ENCODE results near the gene RPL38. TPM values are rescaled to one million over a fixed set of nuclear protein-coding genes. Genes with fewer than 3 reads are reported as not detected.
A peak's percentile ranks its signal among the peaks of the same experiment; 100 is the strongest.

The RPL38 gene
- polyA plus RNA-seq, 2 of the 4 experiments (the other 2 are of a cell fraction) = 3,205 to 4,133 TPM

- Histone ChIP-seq H3K9me3 (no peaks in the 10 kb centered on the region), H3K4me3 (no peak overlapping the region), H3K4me2 (no peak overlapping the region), H3K4me1 (peaks cover 30% of the 10 kb centered on the region), H3K27ac (peak overlapping the region in 1 of 2 experiments; percentile 80; a peak in 2 of 6 replicates)
- DNase-seq (ENCODE audit: low read depth in 1 of 2, low spot score in 1 of 2) (no peak), ATAC-seq (no peak), FAIRE-seq (no peak)
- ChIA-PET CTCF (interaction anchor here (1.0 to 17.0 kb wide), 2 partner anchors 7 to 765 kb away, joined by 4 to 215 read pairs; partner anchors contain the start of gene RPL38), POLR2A (no interaction called here)
- WGBS (ENCODE audit: missing lambda C conversion rate) = 64% methylated on average over 9 of the region's 9 CpGs
- TF ChIP-seq PBX3 (IDR thresholded peaks at IDR 0.05) (no peak), ZC3H11A (IDR thresholded peaks at IDR 0.05) (no peak), JUNB (IDR thresholded peaks at IDR 0.05) (no peak), MYC (IDR thresholded peaks at IDR 0.05; ENCODE audit: borderline replicate concordance, low read length) (no peak), TP53 (CRISPR knock-in tag; IDR thresholded peaks at IDR 0.05) (no peak), KDM1A (IDR thresholded peaks at IDR 0.05; ENCODE audit: low read depth) (no peak), HES2 (IDR thresholded peaks at IDR 0.05) (no peak), KDM5A (IDR thresholded peaks at IDR 0.05) (no peak), POLR2A (IDR thresholded peaks at IDR 0.05; ENCODE audit: low read length) (no peak)
Observed at GRCh38 chr17:74194682-74195081, 8.8 kb upstream of the RPL38 start.

GRCh38 chr17:74196541-74197317, 6.7 kb upstream of the RPL38 start:
- FAIRE-seq (no peak), ATAC-seq (no peak), DNase-seq (ENCODE audit: low read depth in 1 of 2, low spot score in 1 of 2) (no peak)
- 64% methylated on average over 23 of the region's 30 CpGs for WGBS (ENCODE audit: missing lambda C conversion rate)
- H3K4me3 ChIP-seq = no peak overlapping the region
- ChIA-PET POLR2A (no interaction called here), CTCF (interaction anchor here (1.3 to 3.6 kb wide), 2 partner anchors 106 to 107 kb away, joined by 4 to 22 read pairs; no protein-coding TSS in a partner anchor)
- H3K27ac ChIP-seq = peak overlapping the region in 1 of 2 experiments; percentile 29; a peak in 1 of 6 replicates
- H3K4me1 ChIP-seq = peaks cover 25% of the 10 kb centered on the region
- TF ChIP-seq ATOH8 (CRISPR knock-in tag; IDR thresholded peaks at IDR 0.05; ENCODE audit: low read depth) (no peak), MAFK (IDR thresholded peaks at IDR 0.05; ENCODE audit: partially characterized antibody) (no peak), CBX2 (IDR thresholded peaks at IDR 0.05; ENCODE audit: borderline replicate concordance, low read depth) (no peak), RNF2 (IDR thresholded peaks at IDR 0.05; ENCODE audit: borderline replicate concordance, low read depth) (no peak), MYC (IDR thresholded peaks at IDR 0.05; ENCODE audit: borderline replicate concordance, low read length) (no peak), PHF8 (IDR thresholded peaks at IDR 0.05; ENCODE audit: borderline replicate concordance, low read depth) (no peak), FOSB (CRISPR knock-in tag; IDR thresholded peaks at IDR 0.05) (no peak), JUNB (IDR thresholded peaks at IDR 0.05) (no peak), EP300 (IDR thresholded peaks at IDR 0.05) (no peak), BHLHE40 (IDR thresholded peaks at IDR 0.05; ENCODE audit: low read depth, low read length) (no peak), POLR2A (IDR thresholded peaks at IDR 0.05; ENCODE audit: low read length) (no peak)
- no peaks in the 10 kb centered on the region for H3K9me3 ChIP-seq
- H3K4me2 ChIP-seq = no peak overlapping the region

- WGBS (ENCODE audit: missing lambda C conversion rate) = 80% methylated on average over 2 of the region's 2 CpGs
- H3K4me3 ChIP-seq = no peak overlapping the region
- H3K4me2 ChIP-seq = no peak overlapping the region
- TF ChIP-seq ZFP36 (IDR thresholded peaks at IDR 0.05; ENCODE audit: borderline replicate concordance, partially characterized antibody) = peak; percentile 91
- no peak for TF ChIP-seq SMC3 (IDR thresholded peaks at IDR 0.05)
- ChIA-PET POLR2A (no interaction called here), CTCF (interaction anchor here (0.7 to 7.4 kb wide), 5 partner anchors 10 to 377 kb away, joined by 3 to 215 read pairs (median 22); partner anchors contain the start of gene TTYH2)
- ATAC-seq (no peak), FAIRE-seq (no peak), DNase-seq (ENCODE audit: low read depth in 1 of 2, low spot score in 1 of 2) (no peak)
- H3K27ac ChIP-seq = no peak overlapping the region; a peak in 1 of 6 replicates
- H3K9me3 ChIP-seq = no peaks in the 10 kb centered on the region
- peaks cover 14% of the 10 kb centered on the region for H3K4me1 ChIP-seq
Observed at GRCh38 chr17:74197801-74198200, 5.7 kb upstream of the RPL38 start.

Data from A549 (cell line).